GM18870 (cell line): ENCODE measurements around the gene PIGW.
"Not testable (repeated sequence)": the region's sequence is repeated elsewhere in the genome, so short reads cannot be mapped to it uniquely, and the experiment has no call there.

Experiments used
- ATAC-seq: cut with Tn5 transposase; IDR thresholded peaks from one replicate; pipeline ENCODE4 v1.9.1; 2021; ENCODE audit warnings: moderate library complexity; ENCODE audit not compliant: unreplicated experiment

The PIGW gene

DNA sequence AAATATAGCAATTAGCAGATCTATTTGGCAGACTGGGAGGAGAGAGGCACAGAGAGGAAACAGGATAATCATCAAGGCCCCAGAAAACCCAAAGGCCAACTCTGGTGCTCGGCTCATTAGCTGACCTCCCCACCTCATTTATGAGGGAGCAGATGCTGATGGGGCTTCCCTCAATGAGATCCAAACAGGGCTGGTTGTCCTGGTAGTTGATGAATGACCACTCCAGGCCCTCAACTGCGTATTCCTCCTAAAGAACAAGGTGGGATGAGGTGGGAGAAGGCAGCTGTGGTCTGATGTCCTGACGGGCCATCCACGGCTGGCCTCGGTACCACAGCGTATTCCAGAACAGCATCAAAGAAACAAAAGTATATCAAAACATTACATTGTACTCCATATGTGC lies 27.5 kb upstream of the PIGW start:
- ATAC-seq, result no peak

GRCh38 chr17:36508439-36508838 lies 26.3 kb upstream of the PIGW start:
- not testable (repeated sequence) for ATAC-seq

- ATAC-seq, result no peak
These were observed 25.4 kb upstream of the PIGW start for GRCh38 chr17:36509272-36509985.

DNA sequence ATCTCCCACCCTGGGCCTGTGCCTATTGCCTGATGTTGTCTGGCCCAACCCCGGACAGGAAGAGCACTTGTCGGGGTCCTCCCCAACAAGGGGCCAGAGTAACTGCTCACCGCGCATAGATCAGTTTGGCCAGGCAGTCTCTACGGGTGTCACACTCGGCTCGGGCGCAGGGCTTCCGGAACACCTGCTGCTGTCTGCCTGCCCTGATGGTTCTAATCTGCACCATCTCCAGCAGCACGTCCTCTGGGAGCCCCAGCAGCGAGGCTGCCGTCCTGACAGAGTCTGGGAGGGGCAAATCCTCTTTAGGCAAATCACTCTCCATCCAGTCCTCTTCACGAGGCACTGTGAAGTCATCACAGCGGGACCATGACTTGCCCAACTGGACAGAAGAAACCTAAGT lies 24.2 kb upstream of the PIGW start:
- no peak for ATAC-seq

DNA sequence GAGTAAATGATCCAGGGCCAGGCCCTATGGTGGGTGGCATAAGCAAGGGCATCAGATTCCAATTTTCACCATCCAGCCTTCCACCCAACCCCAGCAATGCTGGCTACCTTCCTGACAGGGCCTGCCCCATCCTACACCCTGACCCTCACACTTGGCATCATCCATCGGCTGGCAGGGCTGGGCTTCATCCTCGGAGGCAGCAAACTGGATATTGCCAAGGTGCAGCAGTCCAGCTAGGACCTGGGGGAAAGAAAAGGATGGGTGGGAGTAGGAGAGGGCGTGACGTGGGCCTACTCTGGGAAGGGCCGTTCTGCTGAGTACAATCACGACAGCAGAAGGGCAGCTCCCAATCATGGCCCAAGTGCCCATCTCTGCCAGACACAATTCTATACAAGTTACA lies 23.6 kb upstream of the PIGW start:
- no peak for ATAC-seq

DNA sequence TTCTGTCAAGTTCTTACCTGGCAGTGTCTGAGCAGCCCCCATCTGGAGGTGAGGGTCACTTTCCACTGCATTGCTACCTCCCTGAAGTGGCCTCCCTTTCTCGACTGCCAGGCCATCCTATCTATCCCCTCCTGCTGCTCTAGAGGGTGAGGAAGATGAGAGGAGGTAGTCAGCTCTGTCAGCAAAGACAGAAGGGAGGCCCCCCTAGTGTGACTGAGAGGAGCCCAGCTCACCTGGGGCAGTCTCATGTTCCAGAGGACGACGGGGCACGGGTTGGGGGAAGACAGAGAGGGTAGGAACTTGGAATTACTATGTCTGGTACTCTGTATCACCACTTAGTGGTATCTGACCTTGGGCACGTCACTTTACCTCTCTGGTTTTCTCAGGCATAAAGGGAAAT lies 22.1 kb upstream of the PIGW start:
- ATAC-seq, result no peak

DNA sequence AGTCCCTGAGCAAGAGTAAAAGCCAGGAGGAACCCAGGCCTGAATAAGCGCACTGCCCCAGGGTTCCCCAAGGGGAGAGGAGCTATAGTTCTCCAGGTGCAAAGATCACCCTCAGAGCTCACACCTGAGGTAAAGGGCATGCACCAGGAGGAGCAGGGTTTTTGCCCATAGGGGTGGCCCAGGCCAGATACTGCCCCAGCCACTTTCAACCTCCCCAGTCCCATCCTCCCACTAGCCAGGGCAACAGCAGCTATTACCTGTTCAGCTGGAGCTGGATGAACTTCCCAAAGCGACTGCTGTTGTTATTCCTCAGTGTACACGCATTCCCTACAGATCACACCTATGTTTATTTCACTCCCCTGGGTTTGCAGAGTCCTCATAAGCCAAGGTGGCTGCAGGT lies 19.9 kb upstream of the PIGW start:
- no peak for ATAC-seq

- no peak for ATAC-seq
These were observed 18.9 kb upstream of the PIGW start for GRCh38 chr17:36515837-36516236.

- ATAC-seq, result no peak
These were observed 11.7 kb upstream of the PIGW start for GRCh38 chr17:36523113-36523512.

DNA sequence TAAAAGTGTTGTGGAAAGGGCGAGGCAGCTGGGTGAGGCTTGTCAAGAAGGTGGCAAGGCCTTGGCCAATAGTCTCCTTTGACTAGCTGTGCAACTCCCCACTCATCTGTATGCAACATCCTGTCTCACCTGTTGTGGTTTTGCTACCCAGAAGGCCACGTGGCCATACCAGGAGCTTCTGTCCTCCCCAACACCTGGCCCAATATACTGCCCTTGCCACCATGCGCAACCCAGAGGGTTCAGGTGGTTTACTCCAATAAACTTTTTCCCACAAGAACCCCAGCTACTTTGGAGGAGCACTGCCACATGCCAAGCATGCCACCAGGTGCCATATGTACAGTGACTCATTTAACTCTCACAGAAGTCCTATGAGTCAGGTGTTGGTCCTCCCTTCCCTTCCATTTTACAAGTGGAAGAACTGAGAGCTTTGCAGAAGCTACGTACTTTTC lies 10.3 kb upstream of the PIGW start:
- no peak for ATAC-seq

DNA sequence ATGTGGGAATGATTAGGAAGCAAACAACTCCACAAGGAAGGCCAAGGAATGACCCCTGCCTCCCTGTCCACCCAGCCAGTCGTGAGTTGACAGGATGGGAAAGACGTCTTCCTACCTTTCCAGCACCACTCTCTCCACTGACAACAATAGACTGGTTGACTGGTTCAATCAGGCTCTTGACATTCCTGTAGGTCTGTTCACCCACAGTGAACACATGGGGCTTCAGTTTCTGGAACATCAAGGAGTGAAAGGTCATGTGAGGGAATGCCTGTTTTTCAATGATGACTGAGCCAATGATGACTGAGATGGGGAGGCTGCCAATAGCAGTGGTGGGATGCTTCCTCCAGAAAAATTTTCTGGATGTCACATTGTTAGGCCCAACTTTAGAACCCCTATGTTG lies 9.7 kb upstream of the PIGW start:
- ATAC-seq, result no peak

- no peak for ATAC-seq
These were observed 8.9 kb upstream of the PIGW start for GRCh38 chr17:36525888-36526287.

- ATAC-seq, result no peak
These were observed 7.1 kb upstream of the PIGW start for GRCh38 chr17:36527621-36528250.

DNA sequence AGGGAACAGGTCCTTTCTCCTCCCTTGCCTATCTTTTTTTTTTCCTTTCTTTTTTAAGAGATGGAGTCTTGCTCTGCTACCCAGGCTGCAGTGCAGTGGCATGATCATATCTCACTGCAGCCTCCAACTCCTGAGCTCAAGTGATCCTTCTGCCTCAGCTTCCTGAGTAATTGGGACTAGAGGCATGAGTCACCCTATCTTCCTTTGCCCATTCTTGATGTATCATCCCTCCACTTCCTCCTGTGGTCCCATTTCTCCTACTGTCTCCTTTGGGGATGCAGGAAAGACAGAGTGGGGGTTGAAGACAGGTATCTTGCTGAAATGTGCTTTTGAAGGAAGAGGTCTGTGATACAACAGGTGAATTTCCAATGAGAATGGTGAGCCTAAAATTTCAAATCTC lies 5.7 kb upstream of the PIGW start:
- ATAC-seq, result no peak

GRCh38 chr17:36532435-36532975 lies 2.3 kb upstream of the PIGW start:
- ATAC-seq, result no peak

DNA sequence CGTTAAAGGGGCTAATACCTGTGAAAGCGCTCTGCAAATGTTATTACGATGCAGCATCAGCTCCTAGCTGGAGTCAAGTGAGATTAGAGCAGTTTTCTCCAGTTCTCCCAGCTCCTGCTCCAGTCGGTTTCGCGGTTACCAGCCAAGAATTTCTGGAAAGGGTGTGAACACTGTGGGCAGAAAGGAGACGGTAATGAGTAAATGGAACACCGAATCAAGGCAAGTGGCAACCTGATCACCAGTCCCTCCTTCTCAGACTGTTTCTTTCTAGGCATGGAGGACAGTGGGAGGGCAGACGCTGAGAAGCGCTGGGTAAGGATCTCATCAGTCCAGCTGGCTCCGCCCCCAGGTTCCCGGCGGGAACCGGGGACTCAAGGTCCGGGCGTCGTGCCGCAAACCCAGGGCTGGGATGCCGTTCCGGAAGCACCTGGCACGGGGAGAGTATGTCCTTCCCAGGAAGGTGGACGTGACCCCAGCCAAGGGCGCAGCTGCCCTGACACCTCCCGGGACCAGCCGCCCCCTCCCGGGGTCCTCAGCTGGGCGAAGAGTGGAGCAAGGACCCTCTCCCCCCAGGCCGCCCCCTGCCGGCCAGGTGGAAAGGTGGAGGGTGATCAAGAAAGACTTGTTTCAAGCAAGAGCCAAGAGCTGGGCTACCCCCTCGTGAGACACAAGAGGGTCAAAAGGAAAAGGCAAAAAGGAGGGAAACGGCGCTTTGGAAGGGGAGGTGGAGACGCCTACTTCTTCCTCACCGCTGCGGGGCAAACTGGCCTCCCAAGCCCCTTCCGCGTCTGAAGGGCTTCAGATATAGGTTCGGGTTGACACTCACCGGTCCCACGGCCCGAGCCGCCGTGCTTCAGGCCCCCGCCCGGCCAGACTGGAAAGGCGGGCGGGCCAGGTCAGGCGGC lies 600 bp upstream of the PIGW start:
- peak; percentile 17 for ATAC-seq

GRCh38 chr17:36535669-36536081 lies 888 bp downstream of the PIGW start:
- no peak for ATAC-seq

GRCh38 chr17:36540696-36541095 lies 5.9 kb downstream of the PIGW start:
- ATAC-seq, result no peak

GRCh38 chr17:36542755-36543154 lies 8.0 kb downstream of the PIGW start:
- no peak for ATAC-seq

DNA sequence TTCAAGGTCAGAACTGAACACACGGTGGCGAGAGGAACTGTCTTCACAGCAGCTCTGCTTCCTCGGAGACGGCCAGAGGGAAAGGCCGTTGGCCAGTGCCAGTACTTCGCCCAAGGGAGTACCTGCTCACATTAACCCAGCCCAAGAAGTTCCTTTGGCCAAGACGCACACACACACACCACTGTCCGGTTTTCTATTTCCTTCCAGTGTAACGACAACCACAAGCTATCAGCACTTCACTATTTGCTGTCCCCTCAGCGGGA lies 9.2 kb downstream of the PIGW start:
- ATAC-seq, result no peak

GRCh38 chr17:36544307-36545076 lies 9.7 kb downstream of the PIGW start, which contains the start of gene GGNBP2:
Gene GGNBP2, plus strand, starts transcription at chr17:36544919. Its CDS starts 806 bp downstream, at chr17:36545725.
- ATAC-seq, result no peak
